Stimulated activated memory B cell treated with anti-CD40 and anti-IgM and Interleukin-4, amounts not matched to agents 10 μg/mL and 1 μg/mL and 100 μg/mL, for 72 hours (primary cell): ENCODE measurements around the gene INSC.

ENCODE experiments used
- ATAC-seq: fragments of 150-1000 bp; cut with Tn5 transposase; 2 replicates; pipeline ENCODE4 v1.10.0; 2021
- H3K27ac Mint-ChIP-seq: one replicate; pipeline ENCODE4 v1.8.0; 2022; ENCODE audit warnings: mild to moderate bottlenecking, mixed read lengths
- H3K27me3 Mint-ChIP-seq: one replicate; pipeline ENCODE4 v1.8.0; 2022; ENCODE audit warnings: mixed read lengths
- H3K36me3 Mint-ChIP-seq: one replicate; pipeline ENCODE4 v1.8.0; 2022; ENCODE audit warnings: mixed read lengths
- H3K4me1 Mint-ChIP-seq: one replicate; pipeline ENCODE4 v1.8.0; 2022; ENCODE audit warnings: mixed read lengths
- H3K4me3 Mint-ChIP-seq: one replicate; pipeline ENCODE4 v1.8.0; 2022; ENCODE audit warnings: mild to moderate bottlenecking, moderate library complexity, mixed read lengths
- H3K9me3 Mint-ChIP-seq: one replicate; pipeline ENCODE4 v1.8.0; 2022; ENCODE audit warnings: mixed read lengths

Gene INSC

DNA sequence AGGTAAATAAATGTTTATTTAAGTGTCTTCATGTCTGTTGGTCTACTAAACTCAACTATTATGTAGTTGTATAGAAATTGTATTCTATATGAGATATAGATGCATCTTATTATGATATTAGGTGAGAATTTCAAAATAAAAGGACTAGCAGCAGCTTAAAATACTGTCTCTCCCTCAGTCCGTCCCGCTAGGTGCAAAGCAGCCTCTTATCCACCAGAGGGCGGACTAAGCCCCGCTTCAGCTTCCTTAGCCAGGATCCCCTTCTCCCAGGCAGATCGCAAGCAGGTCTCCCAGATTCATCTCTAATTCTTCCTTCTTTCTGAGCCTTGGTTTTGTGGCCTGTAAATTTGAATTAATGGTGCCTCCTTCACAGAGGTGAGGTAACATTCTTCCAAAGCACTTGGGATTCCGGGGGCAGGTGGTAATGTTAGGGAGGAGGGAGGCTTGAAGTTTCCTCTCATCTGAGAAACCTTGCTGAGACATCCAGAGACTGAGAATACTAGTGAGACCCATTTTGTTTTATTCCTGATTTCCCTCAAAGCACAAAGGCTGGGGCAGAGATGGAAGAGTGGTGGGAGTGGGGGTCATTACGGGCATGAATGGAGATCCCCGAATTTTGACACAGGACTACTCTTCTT is 13.5 kb upstream of the INSC start:
- no peaks in the 10 kb centered on the region for H3K36me3 Mint-ChIP-seq
- peak; percentile 76 for ATAC-seq
- H3K9me3 Mint-ChIP-seq, result peaks cover 6% of the 10 kb centered on the region
- no peak overlapping the region for H3K27ac Mint-ChIP-seq
- peaks cover 13% of the 10 kb centered on the region for H3K27me3 Mint-ChIP-seq
- H3K4me3 Mint-ChIP-seq, result no peak overlapping the region
- peaks cover 6% of the 10 kb centered on the region for H3K4me1 Mint-ChIP-seq

DNA sequence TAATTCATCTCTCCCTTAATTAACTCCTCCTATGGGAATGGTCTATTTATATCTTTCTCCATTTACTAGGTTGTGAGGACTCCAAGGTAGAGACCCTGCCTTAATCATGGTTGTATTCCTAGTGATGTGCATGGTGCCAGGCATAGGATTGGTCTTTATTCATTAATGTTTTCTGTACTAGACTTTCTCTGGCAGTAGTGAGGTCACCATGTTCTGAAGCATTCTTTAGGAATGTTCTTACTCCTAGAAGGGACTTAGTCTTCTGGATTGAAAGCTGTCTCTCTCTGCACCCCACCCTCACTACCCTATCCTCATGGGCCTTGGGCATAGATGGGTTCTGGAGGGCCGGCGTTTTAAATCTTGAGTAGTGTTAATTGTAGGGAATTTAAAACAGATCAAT is 10.6 kb upstream of the INSC start:
- Mint-ChIP-seq H3K4me1 (peaks cover 32% of the 10 kb centered on the region), H3K9me3 (peaks cover 6% of the 10 kb centered on the region), H3K36me3 (no peaks in the 10 kb centered on the region), H3K27ac (no peak overlapping the region), H3K27me3 (no peaks in the 10 kb centered on the region), H3K4me3 (no peak overlapping the region)
- no peak for ATAC-seq

DNA sequence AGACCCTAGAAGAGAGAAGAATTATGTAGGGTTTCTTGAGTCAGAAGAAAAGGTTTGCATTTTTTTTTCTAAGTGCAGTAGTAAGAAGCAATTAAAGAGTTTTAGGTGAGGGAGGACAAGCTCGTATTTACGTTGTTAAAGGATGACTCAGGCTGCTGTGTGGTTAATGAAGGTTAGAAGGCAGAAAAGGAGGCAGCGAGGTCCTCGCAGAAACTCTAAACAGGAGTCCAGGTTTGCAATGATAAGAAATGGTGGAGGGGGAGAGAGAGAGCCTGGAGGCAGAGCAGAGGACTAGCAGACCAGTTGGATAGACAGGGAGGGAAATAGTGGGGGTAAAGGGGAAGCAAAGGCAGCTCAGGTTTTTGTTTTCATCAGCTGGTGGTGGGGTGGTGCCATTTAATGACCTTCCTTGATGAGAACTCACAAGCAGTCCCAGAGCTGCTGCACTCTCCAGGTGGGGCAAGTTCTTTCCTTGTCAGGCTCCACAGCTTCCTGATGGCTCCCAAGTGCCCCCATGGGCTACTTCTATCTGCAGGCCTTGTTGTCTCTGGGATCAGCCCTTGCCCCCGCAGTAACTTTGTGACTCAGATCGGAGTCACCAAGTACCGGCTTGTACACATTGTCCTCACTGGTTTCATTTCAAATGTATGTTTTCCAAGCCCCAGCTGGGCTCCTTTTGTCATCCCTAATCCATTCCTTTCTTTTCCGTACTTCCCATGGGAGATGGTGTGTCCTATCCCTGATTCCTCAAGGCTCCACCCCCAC is 8.3 kb upstream of the INSC start:
- Mint-ChIP-seq H3K27ac (peak overlapping the region; percentile 7), H3K9me3 (peaks cover 6% of the 10 kb centered on the region), H3K4me1 (peaks cover 51% of the 10 kb centered on the region), H3K27me3 (no peaks in the 10 kb centered on the region), H3K36me3 (no peaks in the 10 kb centered on the region), H3K4me3 (no peak overlapping the region)
- no peak for ATAC-seq

DNA sequence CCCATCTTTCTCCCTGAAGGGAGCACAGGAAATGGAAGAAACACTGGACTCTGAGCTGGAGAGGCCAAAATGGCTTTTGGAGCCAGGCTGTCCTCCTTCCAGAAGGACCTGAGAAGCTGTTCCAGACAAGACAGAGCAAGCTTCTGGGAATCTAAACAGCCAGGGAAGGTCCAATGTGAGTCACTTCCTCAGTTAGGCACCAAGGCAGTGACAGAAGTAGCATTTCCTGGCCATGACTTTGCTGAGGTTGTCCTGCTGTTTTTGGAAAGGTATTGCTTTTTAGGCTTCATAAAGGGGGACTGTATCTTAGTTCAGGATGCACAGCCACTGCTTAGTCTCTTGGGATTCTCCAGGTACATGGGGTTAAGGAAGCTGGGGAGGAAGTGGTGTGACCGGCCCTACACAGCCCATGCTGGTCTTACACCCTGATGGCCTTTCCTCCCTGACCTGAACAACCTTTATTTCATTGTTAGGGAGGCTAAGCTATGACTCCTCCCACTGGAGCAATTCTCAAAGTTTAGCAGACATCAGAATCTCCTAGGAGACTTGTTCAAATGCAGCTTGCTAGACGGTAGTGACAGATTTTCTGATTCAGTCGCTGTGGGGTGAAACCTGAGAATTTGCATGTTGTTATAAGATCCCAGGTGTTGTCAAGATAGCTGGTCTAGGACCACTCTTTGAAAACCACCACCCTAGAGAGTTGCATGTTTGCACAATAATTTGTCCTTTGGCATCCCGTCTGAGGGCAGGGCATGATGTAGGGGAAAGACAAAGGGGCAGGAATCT is 6.8 kb upstream of the INSC start:
- peaks cover 66% of the 10 kb centered on the region for H3K4me1 Mint-ChIP-seq
- no peak overlapping the region for H3K4me3 Mint-ChIP-seq
- peaks cover 6% of the 10 kb centered on the region for H3K9me3 Mint-ChIP-seq
- H3K27me3 Mint-ChIP-seq, result no peaks in the 10 kb centered on the region
- no peak overlapping the region for H3K27ac Mint-ChIP-seq
- peak; percentile 75 for ATAC-seq
- H3K36me3 Mint-ChIP-seq, result no peaks in the 10 kb centered on the region

DNA sequence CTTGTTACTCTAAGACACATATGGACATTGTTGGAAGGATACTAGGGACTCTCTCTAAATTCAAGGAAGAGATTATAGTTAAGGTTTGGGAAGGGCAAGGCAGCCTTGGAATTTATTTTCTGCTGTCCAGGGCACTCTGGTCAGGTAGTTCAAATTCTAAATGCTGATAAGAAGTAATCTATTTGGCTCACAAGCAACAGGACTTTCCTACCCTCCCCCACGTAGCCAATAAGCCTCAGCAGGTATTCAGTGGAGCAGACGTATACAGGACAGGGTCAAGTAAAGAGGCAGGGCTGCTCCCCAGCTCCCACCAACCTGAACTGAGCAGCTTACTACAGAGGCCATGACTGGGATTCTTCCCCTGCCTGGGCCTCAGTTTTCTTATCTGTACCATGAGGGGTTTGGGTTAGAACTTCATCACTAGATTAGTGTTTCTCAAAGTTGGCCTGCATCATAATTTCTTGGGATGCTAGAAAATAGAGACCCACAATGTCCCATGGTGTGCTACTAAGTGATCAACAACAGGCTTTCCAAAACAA is 6.1 kb upstream of the INSC start:
- no peak for ATAC-seq
- H3K4me1 Mint-ChIP-seq, result peaks cover 73% of the 10 kb centered on the region
- H3K27ac Mint-ChIP-seq, result no peak overlapping the region
- H3K4me3 Mint-ChIP-seq, result no peak overlapping the region
- no peaks in the 10 kb centered on the region for H3K27me3 Mint-ChIP-seq
- H3K9me3 Mint-ChIP-seq, result peaks cover under 1% of the 10 kb centered on the region
- H3K36me3 Mint-ChIP-seq, result no peaks in the 10 kb centered on the region

DNA sequence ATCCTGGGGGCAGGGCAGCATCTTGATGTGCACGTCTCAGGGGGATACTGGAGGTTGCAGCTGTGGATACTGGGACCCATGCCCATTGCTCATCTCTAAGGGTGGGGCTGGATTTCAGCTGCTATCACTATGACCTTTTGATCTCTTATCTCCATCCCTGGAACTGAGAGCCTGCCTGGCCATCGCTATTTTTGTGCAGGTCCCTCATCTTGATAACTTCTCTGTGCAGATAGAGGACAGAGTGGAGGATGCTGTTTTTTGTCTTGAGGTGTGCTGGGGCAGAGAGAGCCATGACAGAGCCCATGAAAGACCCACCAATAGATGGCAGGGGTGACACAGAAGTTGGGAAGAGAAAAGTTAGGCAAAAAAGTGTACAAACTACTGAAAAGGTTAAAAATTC is 5.1 kb upstream of the INSC start:
- Mint-ChIP-seq H3K4me3 (no peak overlapping the region), H3K36me3 (no peaks in the 10 kb centered on the region), H3K4me1 (peaks cover 78% of the 10 kb centered on the region), H3K27me3 (no peaks in the 10 kb centered on the region), H3K9me3 (no peaks in the 10 kb centered on the region), H3K27ac (no peak overlapping the region)
- ATAC-seq, result no peak

DNA sequence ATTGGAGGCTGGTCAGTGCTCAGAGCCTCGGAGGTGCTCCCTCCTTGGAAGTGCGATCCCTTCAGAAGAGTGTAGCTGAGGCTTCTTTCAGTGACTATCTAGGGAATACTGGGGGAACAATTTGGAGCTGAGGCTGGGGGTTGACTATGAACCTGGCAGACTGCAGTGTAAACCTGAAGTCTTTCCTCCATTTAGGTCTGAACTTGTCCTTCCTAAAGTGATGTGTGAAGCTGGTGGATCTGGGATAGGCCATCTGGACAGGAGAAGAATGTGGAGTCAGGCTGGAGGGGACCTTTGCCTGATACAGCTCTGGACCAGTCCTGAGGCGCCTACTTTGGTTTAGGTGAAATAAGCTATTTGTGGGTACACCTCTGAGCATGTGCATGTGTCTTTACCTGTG is 3.5 kb upstream of the INSC start:
- no peaks in the 10 kb centered on the region for H3K36me3 Mint-ChIP-seq

DNA sequence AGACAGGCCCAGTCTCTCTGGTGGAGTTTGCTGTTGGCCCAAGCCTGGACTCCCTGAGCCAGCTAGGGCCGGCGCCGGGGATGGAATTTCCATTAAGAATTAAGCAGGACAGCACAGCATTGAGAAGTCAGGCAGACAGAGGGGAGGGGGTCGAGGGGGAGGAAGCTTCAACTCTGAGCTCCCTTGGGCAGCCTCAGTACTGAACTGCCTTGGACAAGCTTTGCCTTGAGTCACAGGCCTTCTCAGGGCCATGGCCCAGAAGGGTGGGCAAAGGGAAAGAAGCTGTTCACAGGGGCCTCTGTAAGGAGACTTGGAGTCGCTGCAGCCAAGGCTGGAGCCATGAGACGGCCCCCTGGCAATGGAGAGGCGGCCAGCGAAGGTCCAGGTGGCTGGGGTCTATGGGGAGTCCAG is 2.6 kb upstream of the INSC start:
- no peaks in the 10 kb centered on the region for H3K36me3 Mint-ChIP-seq
- peak overlapping the region; percentile 75 for H3K27ac Mint-ChIP-seq
- peaks cover 12% of the 10 kb centered on the region for H3K27me3 Mint-ChIP-seq
- no peak for ATAC-seq
- H3K4me3 Mint-ChIP-seq, result no peak overlapping the region
- peaks cover 83% of the 10 kb centered on the region for H3K4me1 Mint-ChIP-seq
- H3K9me3 Mint-ChIP-seq, result no peaks in the 10 kb centered on the region

More for the DNA sequence above, 3.5 kb upstream of the INSC start:
- ATAC-seq, result no peak
- peaks cover 2% of the 10 kb centered on the region for H3K27me3 Mint-ChIP-seq
- no peaks in the 10 kb centered on the region for H3K9me3 Mint-ChIP-seq
- peaks cover 83% of the 10 kb centered on the region for H3K4me1 Mint-ChIP-seq
- peak overlapping the region; percentile 75 for H3K27ac Mint-ChIP-seq
- H3K4me3 Mint-ChIP-seq, result no peak overlapping the region

DNA sequence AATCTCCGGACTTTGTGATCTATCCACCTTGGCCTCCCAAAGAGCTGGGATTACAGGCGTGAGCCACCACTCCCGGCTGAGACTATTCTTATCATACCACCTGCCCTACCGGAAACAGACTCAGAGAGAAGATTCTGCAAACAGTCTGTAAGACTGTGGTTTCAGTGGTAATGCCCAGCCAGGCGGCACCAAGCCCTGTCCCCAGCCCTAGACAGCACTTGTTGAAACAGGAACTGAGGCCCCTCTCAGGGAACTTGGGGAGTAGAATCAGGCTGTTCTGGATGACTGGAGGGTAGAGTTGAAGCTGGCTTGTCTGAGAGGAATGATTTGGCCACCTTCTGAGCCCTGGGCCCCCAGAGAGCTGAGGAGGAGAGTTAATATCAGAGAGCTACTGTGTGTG is 1.3 kb upstream of the INSC start:
- peak overlapping the region; percentile 74 for H3K4me3 Mint-ChIP-seq
- no peaks in the 10 kb centered on the region for H3K36me3 Mint-ChIP-seq
- H3K27me3 Mint-ChIP-seq, result peaks cover 13% of the 10 kb centered on the region
- peak; percentile 97 for ATAC-seq
- H3K9me3 Mint-ChIP-seq, result no peaks in the 10 kb centered on the region
- H3K4me1 Mint-ChIP-seq, result peaks cover 73% of the 10 kb centered on the region
- peak overlapping the region; percentile 75 for H3K27ac Mint-ChIP-seq

DNA sequence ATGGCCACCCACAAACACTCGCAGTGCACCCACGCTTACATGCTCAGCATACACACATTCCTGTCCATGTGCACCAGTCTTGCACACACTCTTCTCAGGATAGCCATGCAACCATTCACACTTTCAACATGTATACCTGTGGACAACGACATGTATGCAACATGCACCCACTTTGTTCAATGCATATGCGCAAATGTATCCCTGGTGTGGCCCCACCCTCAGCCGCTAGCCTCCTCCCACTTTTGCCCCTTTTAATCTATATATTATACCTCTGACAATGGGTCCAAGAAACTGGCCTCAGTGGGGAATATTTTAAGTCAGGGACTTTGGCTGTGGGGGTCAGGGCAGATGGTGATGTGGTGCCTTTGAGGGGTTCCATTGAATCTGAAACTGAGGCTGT is 963 bp downstream of the INSC start:
- no peaks in the 10 kb centered on the region for H3K9me3 Mint-ChIP-seq
- ATAC-seq, result no peak
- peaks cover 54% of the 10 kb centered on the region for H3K4me1 Mint-ChIP-seq
- no peaks in the 10 kb centered on the region for H3K36me3 Mint-ChIP-seq
- no peak overlapping the region for H3K27ac Mint-ChIP-seq
- no peak overlapping the region for H3K4me3 Mint-ChIP-seq
- H3K27me3 Mint-ChIP-seq, result peaks cover 13% of the 10 kb centered on the region

DNA sequence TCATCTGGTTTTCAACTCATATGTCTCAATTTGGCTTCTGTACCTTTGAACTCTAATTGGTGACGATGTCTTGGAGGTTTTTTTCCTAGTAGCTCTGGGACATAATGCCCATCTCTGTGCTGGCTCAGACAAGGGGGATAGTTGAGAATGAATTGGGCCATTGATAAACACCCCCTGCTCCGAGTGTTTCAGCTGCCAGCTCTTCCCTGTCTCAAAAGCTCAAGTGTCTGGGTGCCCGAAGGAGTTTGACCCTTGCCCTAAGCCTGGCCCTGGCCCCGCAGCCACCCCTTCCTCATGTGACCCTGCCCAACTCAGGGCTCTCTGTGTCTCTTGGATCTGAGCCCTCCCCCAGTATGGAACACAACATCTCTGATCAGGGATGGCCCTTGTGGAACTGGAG is 3.0 kb downstream of the INSC start:
- no peaks in the 10 kb centered on the region for H3K9me3 Mint-ChIP-seq
- no peak for ATAC-seq
- no peak overlapping the region for H3K27ac Mint-ChIP-seq
- H3K4me3 Mint-ChIP-seq, result no peak overlapping the region
- H3K27me3 Mint-ChIP-seq, result peaks cover 25% of the 10 kb centered on the region
- no peaks in the 10 kb centered on the region for H3K36me3 Mint-ChIP-seq
- peaks cover 34% of the 10 kb centered on the region for H3K4me1 Mint-ChIP-seq

DNA sequence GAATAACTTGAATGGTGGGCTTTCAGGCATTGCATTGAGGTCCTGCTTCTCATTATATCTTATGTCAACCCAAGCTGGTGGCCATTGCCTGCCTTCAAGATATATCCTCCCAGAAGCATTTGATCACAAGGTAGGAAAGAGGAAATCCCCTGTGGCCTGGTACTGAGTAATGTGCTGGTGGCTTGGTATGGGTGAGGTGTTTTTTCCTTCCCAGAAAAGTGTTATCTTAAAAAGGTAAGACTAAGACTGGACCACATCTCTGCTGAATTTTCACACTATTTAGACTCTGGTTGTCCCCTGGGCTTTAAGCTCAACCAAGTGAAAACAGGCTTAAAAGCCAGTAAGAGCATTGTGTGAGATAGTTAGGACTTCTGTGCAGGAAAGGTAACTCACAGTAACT is 3.7 kb downstream of the INSC start:
- peak; percentile 48 for ATAC-seq
- H3K9me3 Mint-ChIP-seq, result no peaks in the 10 kb centered on the region
- peaks cover 32% of the 10 kb centered on the region for H3K27me3 Mint-ChIP-seq
- H3K4me1 Mint-ChIP-seq, result peaks cover 27% of the 10 kb centered on the region
- H3K4me3 Mint-ChIP-seq, result no peak overlapping the region
- H3K36me3 Mint-ChIP-seq, result no peaks in the 10 kb centered on the region
- H3K27ac Mint-ChIP-seq, result no peak overlapping the region

DNA sequence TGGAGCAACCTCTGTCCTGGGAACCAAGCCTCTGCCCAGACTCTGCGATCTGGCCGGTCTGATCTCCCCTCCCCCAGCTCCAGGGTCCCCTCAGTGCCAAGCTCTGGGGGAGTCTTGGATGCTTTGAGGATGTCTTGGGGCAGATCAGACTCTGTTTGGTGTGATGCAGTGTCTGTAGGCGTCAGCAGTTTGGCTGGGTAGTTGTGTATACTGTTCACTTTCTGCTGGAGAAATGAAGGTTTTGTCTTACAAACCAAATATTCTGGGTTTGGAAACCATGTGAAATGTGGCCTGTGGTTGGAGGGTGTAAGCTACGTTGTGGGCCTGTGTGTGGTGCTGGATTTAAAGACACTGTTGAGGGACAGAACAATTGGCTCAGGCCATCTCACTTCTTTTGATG is 4.6 kb downstream of the INSC start:
- H3K36me3 Mint-ChIP-seq, result no peaks in the 10 kb centered on the region
- peaks cover 39% of the 10 kb centered on the region for H3K27me3 Mint-ChIP-seq
- peaks cover 21% of the 10 kb centered on the region for H3K4me1 Mint-ChIP-seq
- ATAC-seq, result no peak
- H3K9me3 Mint-ChIP-seq, result no peaks in the 10 kb centered on the region
- H3K27ac Mint-ChIP-seq, result no peak overlapping the region
- no peak overlapping the region for H3K4me3 Mint-ChIP-seq

DNA sequence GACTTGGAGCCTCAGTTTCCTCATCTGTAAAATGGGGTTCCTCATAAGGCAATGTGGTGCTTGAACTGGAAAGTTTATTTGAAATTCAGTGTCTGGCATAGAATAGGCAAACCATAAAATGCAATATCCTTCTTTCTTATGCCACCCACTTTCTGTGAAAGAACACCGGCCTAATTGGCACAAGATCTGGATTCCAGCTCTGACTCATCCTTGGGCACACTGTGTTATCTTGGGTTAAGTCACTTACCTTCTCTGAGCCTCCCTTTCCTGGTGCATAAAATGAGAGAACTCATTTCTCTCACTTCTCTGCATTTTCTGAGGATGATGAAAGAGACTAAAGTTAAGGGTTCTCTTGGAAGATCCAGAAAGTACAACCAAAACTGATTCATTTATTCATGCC is 5.1 kb downstream of the INSC start:
- Mint-ChIP-seq H3K36me3 (no peaks in the 10 kb centered on the region), H3K9me3 (no peaks in the 10 kb centered on the region), H3K27ac (no peak overlapping the region), H3K27me3 (peaks cover 43% of the 10 kb centered on the region), H3K4me1 (peaks cover 18% of the 10 kb centered on the region), H3K4me3 (no peak overlapping the region)
- ATAC-seq, result no peak

DNA sequence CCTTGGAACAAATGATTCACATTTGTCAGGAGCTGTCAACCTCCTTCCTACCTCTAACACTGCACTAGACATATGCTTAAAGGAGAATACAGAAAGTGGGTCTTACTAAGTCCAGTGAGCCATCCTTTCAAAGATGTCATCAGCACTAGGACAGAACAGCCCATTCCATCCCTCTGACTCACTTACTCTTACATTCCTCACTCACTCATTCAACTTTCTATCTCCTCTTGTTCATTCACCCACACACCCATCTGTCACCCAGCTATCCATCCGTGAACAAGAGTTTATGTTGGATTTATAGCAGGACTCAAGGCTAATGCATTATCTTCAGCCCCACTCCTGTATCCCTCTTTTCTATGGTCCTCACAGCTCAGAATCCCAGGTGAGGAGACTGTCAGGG is 9.1 kb downstream of the INSC start:
- Mint-ChIP-seq H3K36me3 (no peaks in the 10 kb centered on the region), H3K27ac (no peak overlapping the region), H3K4me1 (no peaks in the 10 kb centered on the region), H3K4me3 (no peak overlapping the region), H3K9me3 (no peaks in the 10 kb centered on the region), H3K27me3 (peaks cover 43% of the 10 kb centered on the region)
- no peak for ATAC-seq
